ENCODE data around the gene TMEFF1.

- no peak for TF ChIP-seq CTCF (conservative IDR thresholded peaks at IDR 0.05 in 1 of 2, IDR thresholded peaks at IDR 0.05 in 1 of 2; ENCODE audit: extremely low read depth in 1 of 2, insufficient read depth in 1 of 2, low read depth in 1 of 2, low read length in 2 of 2)
- no peak for TF ChIP-seq EZH2 (IDR thresholded peaks at IDR 0.05; ENCODE audit: borderline replicate concordance, low read length)
Observed at GRCh38 chr9:100427366-100428263, 45.3 kb upstream of the TMEFF1 start.
